HepG2 (cell line): ENCODE data around the gene SPINK5. TPM values are rescaled to one million over a fixed set of nuclear protein-coding genes. Genes with fewer than 3 reads are reported as not detected.

Experiments
- ATAC-seq: fragments of 200-7000 bp; cut with Tn5 transposase; 3 replicates; pipeline ENCODE4 v1.9.1; 2020; ENCODE audit warnings: mild to moderate bottlenecking, moderate library complexity
- BruUV-seq: library from RNA; stranded (reverse); fragments of 400-500 nt; replicated peaks from 2 replicates; lab custom pipeline; 2021; lab: Mats Ljungman, UMichigan
- CTCF ChIA-PET: fragments of 300-600 bp; formaldehyde crosslinking; extraction: SDS; loops from one replicate; lab custom pipeline; 2021; ENCODE audit warnings: low total read pairs, inconsistent platforms, low intra/inter-chr PET ratio; lab: Yijun Ruan, JAX
- POLR2A ChIA-PET: fragments of 350-600 bp; sonication (Branson Sonifier 250); formaldehyde crosslinking; loops from one replicate; lab custom pipeline; 2020; ENCODE audit warnings: antibody characterized with exemption, inconsistent platforms; lab: Yijun Ruan, JAX
- DNase-seq: peaks from one replicate; pipeline ENCODE4 v3.0.0-alpha.2; 2015; ENCODE audit warnings: low spot score
- FAIRE-seq: peaks from 3 replicates; lab custom pipeline; 2011; peaks lifted over from hg19 to GRCh38; lab: Jason Lieb, UNC
- H2AFZ ChIP-seq: one replicate; pipeline ENCODE4 v1.6.1; 2011; ENCODE audit warnings: low read length, inconsistent platforms
- H3K27ac ChIP-seq: fragments of 300-600 bp; 3 replicates; pipeline ENCODE4 v1.8.0; 2011; ENCODE audit warnings: mixed run types, mild to moderate bottlenecking, mixed read lengths, low read length, inconsistent platforms; ENCODE audit not compliant: insufficient read depth; ENCODE audit errors: extremely low read length
- H3K27me3 ChIP-seq, 2 experiments: fragments of 200-600 bp in 1 of 2; 2 replicates in 1 of 2; 3 replicates in 1 of 2; pipeline versions ENCODE4 v1.6.0 to v1.8.0; 2011; ENCODE audit warnings: low read length in 2 of 2, mild to moderate bottlenecking in 2 of 2, moderate library complexity in 2 of 2, inconsistent platforms in 1 of 2; ENCODE audit not compliant: insufficient read depth in 2 of 2, control insufficient read depth in 1 of 2
- H3K36me3 ChIP-seq, 2 experiments: fragments of 200-600 bp in 1 of 2; replicated peaks in 1 of 2; 2 replicates in 1 of 2; 3 replicates in 1 of 2; pipeline versions ENCODE4 v1.5.1 to v1.8.0; 2011; ENCODE audit warnings: low read length in 2 of 2, inconsistent platforms in 1 of 2; ENCODE audit not compliant: insufficient read depth in 2 of 2, control insufficient read depth in 1 of 2
- H3K4me1 ChIP-seq: 2 replicates; pipeline ENCODE4 v1.5.1; 2012; ENCODE audit warnings: low read length, inconsistent platforms; ENCODE audit not compliant: insufficient read depth
- H3K4me2 ChIP-seq: 2 replicates; pipeline ENCODE4 v1.6.0; 2011; ENCODE audit warnings: low read depth, low read length, inconsistent platforms
- H3K4me3 ChIP-seq, 3 experiments: fragments of 200-600 bp in 1 of 3; sonication (generic), shearing (Covaris generic) in 1 of 3; replicated peaks in 1 of 3; 2 replicates each; pipeline ENCODE4 v1.5.1; 2011 to 2016; ENCODE audit warnings: low read length in 3 of 3, inconsistent platforms in 2 of 3, low read depth in 2 of 3, mild to moderate bottlenecking in 2 of 3, control low read depth in 1 of 3, mixed read lengths in 1 of 3; ENCODE audit not compliant: insufficient read depth in 1 of 3
- H3K79me2 ChIP-seq: one replicate; pipeline ENCODE4 v1.6.1; 2011; ENCODE audit warnings: low read length, inconsistent platforms; ENCODE audit not compliant: insufficient read depth
- H3K9ac ChIP-seq: 2 replicates; pipeline ENCODE4 v1.6.0; 2011; ENCODE audit warnings: mild to moderate bottlenecking, low read depth, low read length, inconsistent platforms; ENCODE audit not compliant: insufficient read depth
- H3K9me3 ChIP-seq: 2 replicates; pipeline ENCODE4 v1.5.1; 2012; ENCODE audit warnings: mild to moderate bottlenecking, low read length
- H4K20me1 ChIP-seq: 2 replicates; pipeline ENCODE4 v1.6.0; 2011; ENCODE audit warnings: inconsistent platforms, mild to moderate bottlenecking, low read length, moderate library complexity; ENCODE audit not compliant: insufficient read depth
- E2F1 ChIP-seq: sonication (generic); formaldehyde crosslinking; IDR thresholded peaks from 2 replicates; pipeline ENCODE4 v1.5.0; 2020; ENCODE audit warnings: missing genetic modification reagents
- FLYWCH1 ChIP-seq: sonication (generic); formaldehyde crosslinking; IDR thresholded peaks from 2 replicates; pipeline ENCODE4 v1.8.1; 2023; ENCODE audit warnings: mild to moderate bottlenecking, missing genetic modification reagents
- KAT7 ChIP-seq: IDR thresholded peaks from 2 replicates; pipeline ENCODE4 v1.6.1; 2018; ENCODE audit warnings: borderline replicate concordance, missing compliant biosample characterization
- MED13 ChIP-seq: sonication (generic); formaldehyde crosslinking; IDR thresholded peaks from 2 replicates; pipeline ENCODE4 v1.5.0; 2020; ENCODE audit warnings: missing genetic modification reagents
- NR0B2 ChIP-seq: sonication (generic); formaldehyde crosslinking; IDR thresholded peaks from 2 replicates; pipeline ENCODE4 v1.4.0; 2020; ENCODE audit warnings: mild to moderate bottlenecking, missing genetic modification reagents
- PHF21A ChIP-seq: sonication (generic); formaldehyde crosslinking; IDR thresholded peaks from 2 replicates; pipeline ENCODE4 v1.5.0; 2020; ENCODE audit warnings: mild to moderate bottlenecking, missing genetic modification reagents
- REST ChIP-seq, 2 experiments: IDR thresholded peaks; 2 replicates each; pipeline ENCODE4 v1.6.1; 2011 to 2012; ENCODE audit warnings: low read length in 2 of 2, borderline replicate concordance in 1 of 2, low read depth in 1 of 2, mild to moderate bottlenecking in 1 of 2, moderate library complexity in 1 of 2
- SNAPC5 ChIP-seq: sonication (generic); formaldehyde crosslinking; IDR thresholded peaks from 2 replicates; pipeline ENCODE4 v1.8.1; 2023; ENCODE audit warnings: mild to moderate bottlenecking, missing genetic modification reagents, borderline replicate concordance
- ZBTB33 ChIP-seq: sonication (generic); formaldehyde crosslinking; IDR thresholded peaks from 2 replicates; pipeline ENCODE4 v1.4.0; 2020; ENCODE audit warnings: missing genetic modification reagents
- ZBTB44 ChIP-seq: sonication (generic); formaldehyde crosslinking; IDR thresholded peaks from 2 replicates; pipeline ENCODE4 v1.4.0; 2020; ENCODE audit warnings: missing genetic modification reagents
- ZEB1 ChIP-seq: IDR thresholded peaks from 2 replicates; pipeline ENCODE4 v1.6.1; 2012; ENCODE audit warnings: mild to moderate bottlenecking, low read depth, inconsistent platforms; ENCODE audit not compliant: insufficient replicate concordance
- ZNF10 ChIP-seq: sonication (generic); formaldehyde crosslinking; IDR thresholded peaks from 2 replicates; pipeline ENCODE4 v1.4.0; 2020; ENCODE audit warnings: mild to moderate bottlenecking, low read depth, missing genetic modification reagents, borderline replicate concordance
- ZNF143 ChIP-seq: sonication (generic); formaldehyde crosslinking; IDR thresholded peaks from 2 replicates; pipeline ENCODE4 v1.4.0; 2020; ENCODE audit warnings: missing genetic modification reagents
- ZNF260 ChIP-seq: sonication (generic); formaldehyde crosslinking; IDR thresholded peaks from 2 replicates; pipeline ENCODE4 v1.4.0; 2020; ENCODE audit warnings: missing genetic modification reagents, low read depth, mild to moderate bottlenecking, borderline replicate concordance
- ZNF678 ChIP-seq: sonication (generic); formaldehyde crosslinking; IDR thresholded peaks from 2 replicates; pipeline ENCODE4 v1.4.0; 2020; ENCODE audit warnings: mild to moderate bottlenecking, missing genetic modification reagents
- in situ Hi-C: cut with HindIII; loops from 2 replicates; pipeline ENCODE4 v1.10.0; 2017; ENCODE audit warnings: low pct_unique_long_range_greater_than_20kb; ENCODE audit not compliant: extremely low pct_ligation_motif_present
- intact Hi-C: fragments of 100-400 bp; cut with micrococcal nuclease; formaldehyde crosslinking; loops from one replicate; pipeline ENCODE4 v1.10.0; 2022; ENCODE audit not compliant: unreplicated experiment
- polyA plus RNA-seq, 8 experiments: library from polyadenylated mRNA; depleted of rRNA in 3 of 8; stranded (reverse) in 7 of 8; unstranded in 1 of 8; fragments of >200 nt; fragmentation: Illumina TruSeq in 4 of 8; extraction: Trizol in 4 of 8; gene quantifications; 2 replicates each; pipeline versions ENCODE4 v1.2.1 to v1.2.3, GENCODE V29; 2011 to 2016; ENCODE audit warnings: low read depth in 4 of 8, missing spikeins in 1 of 8, mixed read lengths in 1 of 8; ENCODE audit not compliant: insufficient read depth in 1 of 8
- total RNA-seq, 5 experiments: library from RNA; depleted of rRNA; stranded (reverse); fragments of >200 nt; fragmentation: Illumina TruSeq; extraction: Trizol; gene quantifications; 2 replicates each; pipeline ENCODE4 v1.2.3, GENCODE V29; 2016; ENCODE audit warnings: low read depth in 1 of 5

Gene SPINK5
- total and polyA plus RNA-seq, 2 of the 13 experiments (the other 11 are each of a cell fraction or from before 2014, with no cell fraction given): 0.03 TPM; not detected in 1

GRCh38 chr5:148035676-148036075, 28.1 kb upstream of the SPINK5 start:
- ChIA-PET CTCF (no interaction called here), POLR2A (no interaction called here)
- no peaks in the 10 kb centered on the region for H3K79me2 ChIP-seq
- H3K27me3 ChIP-seq: no peaks in the 10 kb centered on the region
- no peak overlapping the region for H3K9ac ChIP-seq
- H3K4me1 ChIP-seq: no peaks in the 10 kb centered on the region
- no peak overlapping the region for H3K27ac ChIP-seq
- FAIRE-seq (no peak), DNase-seq (no peak), ATAC-seq (no peak)
- H4K20me1 ChIP-seq: no peaks in the 10 kb centered on the region
- H3K4me3 ChIP-seq: no peak overlapping the region
- no peak overlapping the region for H3K4me2 ChIP-seq
- BruUV-seq: no TSS peak
- in situ Hi-C loops: no loop called here
- H2AFZ ChIP-seq: no peak overlapping the region
- intact Hi-C loops: no loop called here
- no peaks in the 10 kb centered on the region for H3K36me3 ChIP-seq
- H3K9me3 ChIP-seq: no peaks in the 10 kb centered on the region
- no peak for TF ChIP-seq MED13
- TF ChIP-seq E2F1: no peak
- TF ChIP-seq ZNF143 (CRISPR knock-in tag): no peak
- TF ChIP-seq FLYWCH1 (CRISPR knock-in tag): no peak
- TF ChIP-seq KAT7 (CRISPR knock-in tag): no peak
- no peak for TF ChIP-seq PHF21A (CRISPR knock-in tag)
- no peak for TF ChIP-seq ZNF260 (CRISPR knock-in tag)
- TF ChIP-seq REST (IDR thresholded peaks at IDR 0.05; ENCODE audit: borderline replicate concordance in 1 of 2, low read depth in 1 of 2, low read length in 2 of 2): no peak
- TF ChIP-seq ZBTB33 (CRISPR knock-in tag): no peak
- TF ChIP-seq ZNF10 (CRISPR knock-in tag): no peak
- TF ChIP-seq NR0B2 (CRISPR knock-in tag): no peak
- no peak for TF ChIP-seq ZNF678 (CRISPR knock-in tag)
- TF ChIP-seq ZEB1: no peak
- TF ChIP-seq SNAPC5 (CRISPR knock-in tag): no peak
- no peak for TF ChIP-seq ZBTB44 (CRISPR knock-in tag)
